Natural killer cell (primary cell): ENCODE measurements around the gene AUTS2. TPM values are rescaled to one million over a fixed set of nuclear protein-coding genes. Genes with fewer than 3 reads are reported as not detected.

Experiments
- ATAC-seq, 3 donors: fragments of 150-1000 bp in 2 of 3; fragments of 200-7000 bp in 1 of 3; cut with Tn5 transposase; 1 replicate in 1 of 3; 2 replicates in 2 of 3; pipeline ENCODE4 v1.10.0; 2021; ENCODE audit warnings: mild to moderate bottlenecking in 2 of 3, moderate library complexity in 2 of 3
- DNase-seq, 2 donors: peaks; one replicate each; pipeline versions ENCODE4 v3.0.0 to v3.0.0-alpha.2; 2013 to 2021; ENCODE audit warnings: mixed read lengths in 1 of 2
- H3K27ac ChIP-seq: one replicate; pipeline ENCODE4 v1.5.1; 2013; ENCODE audit warnings: mild to moderate bottlenecking, low read length
- H3K27me3 ChIP-seq: one replicate; pipeline ENCODE4 v1.6.1; 2013; ENCODE audit warnings: low read length; ENCODE audit not compliant: control insufficient read depth, insufficient read depth
- H3K36me3 ChIP-seq: one replicate; pipeline ENCODE4 v1.6.1; 2013; ENCODE audit warnings: low read length; ENCODE audit not compliant: control insufficient read depth, insufficient read depth
- H3K4me1 ChIP-seq: one replicate; pipeline ENCODE4 v1.6.1; 2013; ENCODE audit warnings: low read length; ENCODE audit not compliant: control insufficient read depth, insufficient read depth
- H3K4me3 ChIP-seq: one replicate; pipeline ENCODE4 v1.5.1; 2013; ENCODE audit warnings: low read length
- H3K9me3 ChIP-seq: one replicate; pipeline ENCODE4 v1.6.1; 2013; ENCODE audit warnings: low read length; ENCODE audit not compliant: control insufficient read depth, insufficient read depth
- H3K27ac Mint-ChIP-seq, 2 donors: one replicate each; pipeline ENCODE4 v1.8.0; 2022; ENCODE audit warnings: mild to moderate bottlenecking in 2 of 2, mixed read lengths in 2 of 2, moderate library complexity in 1 of 2
- H3K27me3 Mint-ChIP-seq, 2 donors: one replicate each; pipeline ENCODE4 v1.8.0; 2022; ENCODE audit warnings: low read depth in 2 of 2, mixed read lengths in 2 of 2
- H3K36me3 Mint-ChIP-seq: one replicate; pipeline ENCODE4 v1.8.0; 2022; ENCODE audit warnings: mixed read lengths
- H3K4me1 Mint-ChIP-seq, 2 donors: one replicate each; pipeline ENCODE4 v1.8.0; 2022; ENCODE audit warnings: mixed read lengths in 2 of 2
- H3K4me3 Mint-ChIP-seq: one replicate; pipeline ENCODE4 v1.8.0; 2022; ENCODE audit warnings: mild to moderate bottlenecking, moderate library complexity, mixed read lengths
- H3K9me3 Mint-ChIP-seq, 2 donors: one replicate each; pipeline ENCODE4 v1.8.0; 2022; ENCODE audit warnings: mixed read lengths in 2 of 2
- CTCF ChIP-seq: fragments of 200-600 bp; IDR thresholded peaks from one replicate; pipeline ENCODE4 v1.8.0; 2022; ENCODE audit warnings: antibody characterized with exemption
- WGBS: methylation state at CpG from one replicate; pipeline ENCODE4 v1.1.7; 2013; ENCODE audit warnings: missing lambda C conversion rate; ENCODE audit not compliant: insufficient coverage; 5-methylcytosine and 5-hydroxymethylcytosine counted together
- intact Hi-C: fragments of 100-400 bp; cut with micrococcal nuclease; formaldehyde crosslinking; loops from one replicate; pipeline ENCODE4 v1.14.2; 2022
- total RNA-seq, 4 donors: library from RNA; stranded (reverse); fragments of 120-200 nt in 1 of 4; gene quantifications; one replicate each; pipeline versions ENCODE4 v1.2.3 to v1.2.4, GENCODE V29; 2013 to 2022

AUTS2 gene
- total RNA-seq, 3 donors from 2014 or later (not counting 1 experiment from before 2014, with no cell fraction given), result 147 to 197 (median 155) TPM

DNA sequence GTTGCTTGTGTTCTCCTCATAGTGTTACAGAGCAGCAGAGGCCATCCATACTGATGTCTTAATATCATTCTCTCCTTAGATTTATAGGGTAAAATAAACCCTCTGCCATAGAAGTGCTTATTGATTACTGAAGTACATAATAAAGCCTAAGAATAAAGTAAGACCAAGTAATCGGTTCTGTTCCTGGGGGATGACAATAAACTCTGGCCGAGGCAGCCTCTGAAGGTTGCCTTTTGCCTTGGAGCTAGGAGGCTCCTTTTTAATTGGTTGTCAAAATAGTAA is 822.0 kb downstream of the AUTS2 start:
- no peak for TF ChIP-seq CTCF
- H3K9me3 Mint-ChIP-seq, result no peaks in the 10 kb centered on the region
- Histone ChIP-seq H3K36me3 (no peaks in the 10 kb centered on the region), H3K27ac (no peak overlapping the region), H3K4me3 (no peak overlapping the region), H3K9me3 (no peaks in the 10 kb centered on the region), H3K4me1 (no peaks in the 10 kb centered on the region), H3K27me3 (no peaks in the 10 kb centered on the region)
- intact Hi-C loops, result loop anchor here (5.0 kb wide), 1 partner anchor 277 kb away; no protein-coding TSS in a partner anchor
- 63% methylated on average over 2 of the region's 2 CpGs for WGBS
- H3K36me3 Mint-ChIP-seq, result no peaks in the 10 kb centered on the region
- H3K4me1 Mint-ChIP-seq, result no peaks in the 10 kb centered on the region
- H3K27ac Mint-ChIP-seq, result no peak overlapping the region
- H3K4me3 Mint-ChIP-seq, result no peak overlapping the region
- ATAC-seq (no peak), DNase-seq (no peak)
- no peaks in the 10 kb centered on the region for H3K27me3 Mint-ChIP-seq

DNA sequence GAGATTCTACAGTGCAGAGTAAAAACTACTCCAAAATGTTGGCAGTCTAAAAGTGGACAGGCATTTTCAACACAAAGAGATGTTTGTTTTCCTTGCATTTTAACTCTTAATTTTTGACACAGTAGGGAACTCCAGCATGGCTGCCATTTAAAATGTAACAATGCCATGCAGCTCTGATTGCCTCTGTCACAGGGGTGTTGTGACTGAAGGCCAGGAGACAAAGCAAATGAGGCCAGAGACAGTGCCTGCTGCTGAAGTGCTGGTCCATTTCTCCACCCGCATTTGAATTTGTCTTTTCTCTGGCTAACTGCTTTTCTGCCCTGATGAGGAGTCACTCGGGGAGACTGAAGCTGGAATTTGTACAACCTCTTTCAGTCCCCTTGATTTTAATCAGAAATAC is 823.0 kb downstream of the AUTS2 start:
- ATAC-seq, result no peak
- H3K9me3 Mint-ChIP-seq, result no peaks in the 10 kb centered on the region
- no peak overlapping the region for H3K27ac Mint-ChIP-seq
- intact Hi-C loops, result loop anchor here (5.0 kb wide), 1 partner anchor 276 kb away; no protein-coding TSS in a partner anchor
- no peaks in the 10 kb centered on the region for H3K27me3 ChIP-seq
- TF ChIP-seq CTCF, result no peak
- H3K36me3 ChIP-seq, result no peaks in the 10 kb centered on the region
- WGBS, result 93% methylated on average over 2 of the region's 2 CpGs
- H3K4me1 ChIP-seq, result no peaks in the 10 kb centered on the region
- H3K27me3 Mint-ChIP-seq, result no peaks in the 10 kb centered on the region
- no peak overlapping the region for H3K4me3 Mint-ChIP-seq
- no peak for DNase-seq
- no peaks in the 10 kb centered on the region for H3K36me3 Mint-ChIP-seq
- H3K4me1 Mint-ChIP-seq, result no peaks in the 10 kb centered on the region
- H3K9me3 ChIP-seq, result no peaks in the 10 kb centered on the region
- H3K27ac ChIP-seq, result no peak overlapping the region
- no peak overlapping the region for H3K4me3 ChIP-seq

- H3K4me1 Mint-ChIP-seq, result no peaks in the 10 kb centered on the region
These were observed 828.1 kb downstream of the AUTS2 start for GRCh38 chr7:70426249-70426880.

More at GRCh38 chr7:70426249-70426880, 828.1 kb downstream of the AUTS2 start:
- H3K4me3 Mint-ChIP-seq, result no peak overlapping the region
- DNase-seq, result no peak
- intact Hi-C loops, result no loop called here
- H3K9me3 Mint-ChIP-seq, result no peaks in the 10 kb centered on the region
- H3K4me1 ChIP-seq, result no peaks in the 10 kb centered on the region
- WGBS, result 89% methylated on average over 12 of the region's 12 CpGs
- no peaks in the 10 kb centered on the region for H3K36me3 ChIP-seq
- H3K27ac ChIP-seq, result no peak overlapping the region
- ATAC-seq, result no peak
- H3K4me3 ChIP-seq, result no peak overlapping the region
- no peaks in the 10 kb centered on the region for H3K27me3 Mint-ChIP-seq
- no peak overlapping the region for H3K27ac Mint-ChIP-seq
- TF ChIP-seq CTCF, result no peak
- H3K36me3 Mint-ChIP-seq, result no peaks in the 10 kb centered on the region
- no peaks in the 10 kb centered on the region for H3K27me3 ChIP-seq
- no peaks in the 10 kb centered on the region for H3K9me3 ChIP-seq
